Fibroblast of peridontal ligament (primary cell): ENCODE results near the gene SLC12A6.

Experiments
- DNase-seq: peaks from one replicate; pipeline ENCODE4 v3.0.0-alpha.2; 2010; ENCODE audit errors: extremely low read depth

SLC12A6 gene

DNA sequence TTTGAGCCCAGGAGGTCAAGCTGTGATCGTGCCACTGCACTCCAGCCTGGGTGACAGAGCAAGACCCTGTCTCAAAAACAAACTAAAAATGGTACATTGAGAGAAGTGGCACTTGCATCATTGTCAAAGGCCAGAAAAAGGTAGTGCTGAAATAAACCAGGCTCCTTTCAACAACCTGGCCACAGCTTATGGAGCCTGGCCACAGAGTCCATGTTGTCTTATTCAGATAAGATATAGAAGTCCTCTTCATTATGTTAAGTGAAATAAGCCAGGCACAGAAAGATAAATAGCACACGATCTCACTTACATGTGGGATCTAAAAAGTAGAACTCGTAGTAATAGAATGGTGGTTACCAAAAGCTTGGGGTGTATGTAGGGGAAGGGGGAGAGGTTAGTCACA lies 78.0 kb downstream of the SLC12A6 start:
- no peak for DNase-seq

DNA sequence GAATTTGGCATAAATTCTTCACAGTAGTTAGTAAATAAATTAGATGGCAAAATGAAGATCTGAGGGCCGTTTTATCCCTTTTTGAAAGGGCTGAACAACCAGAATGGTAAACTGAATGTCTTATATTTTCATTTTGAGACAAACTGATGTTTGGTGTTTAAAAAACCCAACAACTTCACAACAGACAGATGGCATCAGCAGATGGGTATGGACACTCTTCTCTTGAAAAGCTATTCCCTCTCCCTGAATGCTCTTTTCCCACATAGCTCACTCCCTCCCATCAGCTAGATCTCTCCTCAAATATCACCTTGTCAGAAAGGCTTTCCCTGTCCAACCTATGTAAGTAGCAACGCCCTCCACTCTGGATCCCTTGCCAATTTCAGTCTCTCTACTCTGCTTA lies 79.4 kb downstream of the SLC12A6 start:
- no peak for DNase-seq

DNA sequence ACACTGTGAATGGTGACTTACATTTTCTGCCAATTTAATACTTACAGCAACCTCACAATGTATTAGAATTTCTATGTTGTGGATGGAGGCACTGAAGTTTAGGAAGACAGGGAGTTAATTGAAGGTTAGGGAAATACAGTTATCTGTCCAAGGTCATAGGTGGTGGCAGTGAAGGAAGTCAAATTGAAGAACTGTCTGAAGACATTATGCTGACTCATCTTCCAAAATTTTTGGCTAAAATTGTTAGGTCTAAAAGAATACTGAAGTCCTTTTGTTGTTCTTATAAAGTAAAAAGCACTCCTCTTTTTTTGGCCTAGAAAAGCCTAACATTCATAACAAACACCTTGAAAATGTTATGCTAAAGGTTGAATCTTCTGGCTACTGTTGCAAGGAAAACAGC lies 85.0 kb downstream of the SLC12A6 start:
- DNase-seq, result no peak

DNA sequence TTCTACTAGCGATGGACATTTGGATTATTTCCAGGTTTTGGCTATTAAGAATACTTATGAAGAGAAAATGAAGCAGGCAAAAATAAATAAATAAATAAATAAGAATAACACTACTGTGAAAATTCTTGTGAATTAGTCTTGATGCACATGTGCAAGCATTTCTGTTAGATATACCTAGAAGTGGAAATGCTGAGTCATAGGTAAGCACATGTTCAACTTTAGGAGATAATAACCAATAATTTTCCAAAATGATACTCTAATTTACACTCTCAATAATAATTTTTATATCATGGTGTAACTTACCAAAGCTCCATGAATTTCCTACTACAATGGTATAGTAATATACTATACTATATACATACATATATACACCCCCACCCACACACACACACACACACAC lies 89.4 kb downstream of the SLC12A6 start:
- no peak for DNase-seq

DNA sequence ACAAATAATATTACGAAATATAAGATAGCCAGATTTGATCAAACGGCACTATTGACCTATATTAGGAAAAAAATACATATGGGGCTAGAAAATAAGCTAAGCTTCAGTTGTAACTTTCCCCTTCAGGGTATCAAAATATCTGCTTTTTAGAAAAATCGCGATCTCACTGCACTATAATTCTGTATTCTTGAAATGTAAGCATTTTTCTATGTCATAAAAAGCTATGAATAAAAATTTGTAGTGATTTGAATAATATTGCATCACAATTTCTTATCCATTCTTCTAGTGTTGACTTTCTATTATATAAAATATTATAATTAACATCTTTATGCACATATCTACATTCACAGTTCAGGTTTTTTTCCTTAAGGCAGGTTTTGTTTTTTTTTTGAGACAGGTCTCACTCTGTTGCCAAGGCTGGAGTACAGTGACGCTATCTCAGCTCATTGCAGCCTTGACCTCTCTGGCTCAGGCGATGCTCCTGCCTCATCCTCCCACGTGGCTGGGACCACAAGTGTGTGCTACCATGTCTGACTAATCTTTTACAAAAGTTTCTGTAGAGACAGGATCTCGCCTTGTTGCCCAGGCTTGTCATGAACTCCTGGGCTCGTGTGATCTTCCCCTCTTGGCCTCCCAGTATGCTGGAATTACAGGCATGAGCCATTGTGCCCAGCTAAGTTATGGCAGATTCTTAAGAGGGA lies 91.2 kb downstream of the SLC12A6 start:
- DNase-seq, result no peak

DNA sequence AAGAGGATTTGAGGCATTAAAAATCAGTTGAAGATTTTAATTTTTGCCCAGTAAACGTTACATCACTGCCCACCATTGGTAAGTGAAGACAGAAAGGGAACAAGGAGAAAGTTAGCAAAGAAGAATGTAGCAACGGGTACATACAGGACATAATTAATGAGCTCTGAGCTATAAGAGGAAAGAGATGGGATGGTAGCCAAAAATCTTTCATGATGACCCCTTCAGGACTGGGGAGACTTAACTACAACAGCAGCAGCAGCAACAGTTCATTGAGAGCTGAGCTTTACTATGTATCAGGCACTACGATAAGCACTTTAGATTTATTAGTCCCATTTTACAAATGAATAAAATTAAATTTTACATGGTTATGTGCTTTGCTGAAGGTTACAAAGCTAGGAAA lies 94.4 kb downstream of the SLC12A6 start:
- DNase-seq, result no peak

DNA sequence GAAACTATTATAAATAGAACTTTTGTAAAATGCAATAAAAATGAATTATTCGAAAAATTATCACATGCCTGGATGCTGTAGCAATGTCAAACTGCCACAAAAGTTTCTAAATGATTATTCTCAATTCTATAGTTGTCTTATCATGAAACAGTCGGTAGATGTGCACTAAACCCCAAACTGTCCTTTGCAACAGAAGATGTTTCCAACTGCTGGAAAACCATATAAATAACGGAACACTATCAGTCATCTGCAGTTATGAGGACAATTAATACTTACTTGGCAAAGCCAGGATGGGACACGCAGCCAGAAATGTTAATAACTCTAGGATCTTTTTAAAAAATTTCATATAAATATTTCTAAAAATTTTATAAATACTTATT lies 95.3 kb downstream of the SLC12A6 start:
- DNase-seq, result no peak

DNA sequence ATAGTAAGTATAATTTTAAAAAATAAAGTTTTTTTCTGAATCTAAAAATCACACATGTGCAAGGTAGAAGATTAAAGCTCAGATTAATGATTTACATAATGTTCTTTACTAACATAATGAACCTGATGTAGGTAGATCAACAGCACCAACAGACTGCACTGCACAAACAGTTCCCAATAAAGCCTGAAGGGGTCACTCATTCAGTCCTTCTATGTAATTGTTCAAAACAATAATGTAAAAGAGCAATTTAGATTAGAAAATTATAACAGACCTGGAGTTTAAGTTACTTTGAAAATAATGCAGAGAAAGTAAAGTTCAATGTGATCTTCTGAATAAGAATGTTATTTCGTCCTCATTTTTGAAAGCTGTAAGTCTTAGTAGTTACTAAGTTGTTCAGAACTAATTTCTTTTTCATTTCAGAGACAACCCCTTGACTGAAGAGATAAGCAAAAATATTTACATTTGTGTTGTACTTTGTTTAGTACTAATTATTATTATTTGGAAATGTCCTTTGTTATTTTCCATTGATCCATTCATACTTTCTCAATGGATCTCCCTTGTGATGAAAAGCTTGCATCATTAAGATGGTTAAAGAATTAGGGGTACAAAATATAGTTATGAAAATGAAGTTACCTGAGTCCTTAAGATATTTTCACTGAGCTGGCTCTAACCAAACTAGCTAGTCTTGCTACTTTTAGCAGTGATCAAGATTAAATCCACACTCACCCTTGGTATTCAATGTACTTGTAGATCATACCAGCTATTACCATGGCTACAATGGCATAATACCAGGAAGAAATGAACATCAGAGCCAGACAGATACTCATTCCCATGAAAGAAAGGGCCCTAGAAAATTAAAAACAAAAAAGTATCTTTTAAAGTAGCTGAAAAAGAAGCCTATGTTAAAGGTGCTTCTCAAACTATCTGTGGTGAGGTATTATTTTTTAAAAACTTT lies 95.9 kb downstream of the SLC12A6 start:
- DNase-seq, result peak; percentile 67

DNA sequence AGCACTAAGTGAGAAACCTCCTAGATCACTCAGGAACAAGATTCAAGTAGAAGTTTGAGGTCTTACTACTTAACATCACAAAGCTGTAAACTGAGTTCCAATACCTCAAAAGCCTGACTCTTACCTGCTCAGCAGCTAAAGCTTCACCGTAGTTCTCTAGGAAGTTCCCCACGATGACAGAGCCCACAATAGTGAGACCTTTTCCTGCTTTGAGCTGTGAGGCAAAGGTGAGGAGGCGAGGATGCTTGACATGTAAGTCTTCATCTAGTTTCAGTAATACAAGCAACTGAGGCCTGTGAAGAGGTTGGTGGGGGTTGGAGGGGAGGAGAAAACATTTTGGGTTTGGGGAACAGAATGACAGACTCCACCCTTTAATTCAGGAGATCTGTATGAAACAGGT lies 97.0 kb downstream of the SLC12A6 start:
- DNase-seq, result no peak

DNA sequence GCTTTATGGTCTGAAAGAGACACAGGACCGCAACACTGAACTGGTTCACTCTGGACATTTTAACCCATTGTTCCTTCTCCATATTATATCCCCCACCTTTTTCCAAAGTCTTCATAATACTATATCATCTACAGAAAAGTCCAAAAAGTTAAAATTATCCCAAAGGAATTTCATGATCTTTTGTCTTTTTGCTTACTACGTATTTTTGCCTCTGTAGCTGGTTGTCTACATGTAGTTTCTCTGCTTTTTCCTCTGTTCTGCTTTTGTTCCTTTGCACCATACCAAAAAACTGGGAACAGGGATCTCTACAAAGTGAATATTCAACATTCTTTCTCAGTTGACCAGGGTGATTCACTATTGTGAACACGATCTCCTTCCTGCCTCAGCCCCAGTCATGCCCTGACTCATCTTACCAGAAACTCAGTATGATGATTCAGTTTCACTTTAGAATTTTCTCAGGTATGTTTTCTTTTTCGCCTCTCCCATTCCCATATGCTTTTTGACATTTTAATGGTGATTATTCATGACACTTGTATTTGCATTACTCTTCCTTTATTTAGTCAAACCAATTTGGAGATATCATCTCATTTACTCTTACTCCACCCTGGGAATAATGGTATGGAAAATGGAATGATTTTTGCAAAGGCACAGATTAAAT lies 98.3 kb downstream of the SLC12A6 start:
- DNase-seq, result peak; percentile 80

DNA sequence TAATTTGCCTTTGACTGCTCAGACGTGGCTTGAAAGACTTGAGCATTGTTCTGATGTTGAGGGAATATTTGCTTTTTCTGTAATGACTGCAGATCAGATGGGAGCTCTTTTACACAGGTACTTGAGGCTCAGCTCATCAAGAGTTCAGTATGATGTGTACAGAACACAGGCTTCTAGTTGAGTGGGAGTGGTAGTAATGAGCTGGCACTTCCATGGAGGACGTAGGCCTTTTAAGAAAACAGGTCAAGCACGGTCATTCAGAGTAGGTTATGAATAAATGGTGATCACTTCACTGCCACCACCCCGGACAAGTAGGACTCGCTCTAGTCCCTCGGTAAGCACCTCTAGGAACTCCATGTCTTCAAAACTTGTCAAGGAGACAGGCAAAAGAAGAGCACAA lies 104.0 kb downstream of the SLC12A6 start:
- DNase-seq, result no peak

DNA sequence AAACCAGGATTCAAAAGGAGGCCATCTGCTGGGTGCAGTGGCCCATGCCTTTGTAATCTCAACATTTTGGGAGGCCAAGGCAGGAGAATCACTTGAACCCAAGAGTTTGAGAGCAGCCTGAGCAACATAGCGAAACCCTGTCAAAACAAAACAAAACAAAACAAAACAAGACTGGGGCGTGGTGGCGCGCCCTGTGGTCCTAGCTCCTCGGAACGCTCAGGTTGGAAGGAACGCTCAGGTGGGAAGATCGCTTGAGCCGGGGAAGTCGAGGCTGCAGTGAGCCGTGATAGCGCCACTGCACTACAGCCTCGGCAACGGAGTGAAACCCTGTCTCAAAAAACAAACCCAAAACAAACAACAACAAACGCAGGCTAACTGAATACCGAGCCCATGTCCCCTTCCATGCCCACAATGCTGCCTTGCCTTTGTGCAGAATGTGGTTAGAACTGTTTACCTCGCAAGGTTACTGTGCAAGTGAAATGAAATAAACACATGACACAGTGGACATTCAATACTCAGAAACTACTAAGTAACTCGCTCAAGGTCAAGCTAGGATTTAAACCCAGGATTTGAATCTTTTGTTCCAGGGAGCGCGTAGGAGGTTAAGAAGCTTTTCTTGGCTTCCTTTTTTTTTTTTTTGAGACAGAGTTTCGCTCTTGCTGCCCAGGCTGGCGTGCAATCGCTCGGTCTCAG lies 113.5 kb downstream of the SLC12A6 start:
- DNase-seq, result peak; percentile 27

DNA sequence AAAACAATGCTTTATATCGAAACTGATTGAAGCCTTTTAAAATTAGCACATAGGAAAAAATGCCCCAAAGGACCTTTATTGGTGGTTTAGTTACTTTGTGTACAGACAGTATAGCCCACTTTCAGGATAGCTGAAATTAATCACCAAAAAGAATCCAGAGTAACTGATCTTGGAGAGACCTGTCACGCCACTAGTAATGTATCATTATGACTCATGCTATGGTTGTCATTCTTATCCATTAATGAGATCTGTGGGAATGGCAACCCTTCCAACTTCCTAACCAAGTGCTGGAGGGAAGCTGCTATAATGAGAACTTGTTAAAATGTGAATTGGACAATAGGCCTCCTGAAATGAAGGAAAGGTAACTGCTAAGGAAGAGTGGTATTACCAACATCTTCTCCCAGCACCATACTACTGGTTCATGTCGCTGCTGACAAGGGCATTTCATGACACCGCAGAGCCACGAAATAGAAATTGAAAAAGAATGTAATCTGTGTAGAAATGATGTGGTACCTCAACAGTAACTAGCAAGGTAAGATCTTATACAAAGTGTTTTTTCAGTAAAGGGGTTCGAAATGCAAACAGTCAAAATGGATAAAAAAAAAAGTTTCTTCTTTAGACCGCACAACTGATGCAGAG lies 119.9 kb downstream of the SLC12A6 start:
- DNase-seq, result peak; percentile 40

DNA sequence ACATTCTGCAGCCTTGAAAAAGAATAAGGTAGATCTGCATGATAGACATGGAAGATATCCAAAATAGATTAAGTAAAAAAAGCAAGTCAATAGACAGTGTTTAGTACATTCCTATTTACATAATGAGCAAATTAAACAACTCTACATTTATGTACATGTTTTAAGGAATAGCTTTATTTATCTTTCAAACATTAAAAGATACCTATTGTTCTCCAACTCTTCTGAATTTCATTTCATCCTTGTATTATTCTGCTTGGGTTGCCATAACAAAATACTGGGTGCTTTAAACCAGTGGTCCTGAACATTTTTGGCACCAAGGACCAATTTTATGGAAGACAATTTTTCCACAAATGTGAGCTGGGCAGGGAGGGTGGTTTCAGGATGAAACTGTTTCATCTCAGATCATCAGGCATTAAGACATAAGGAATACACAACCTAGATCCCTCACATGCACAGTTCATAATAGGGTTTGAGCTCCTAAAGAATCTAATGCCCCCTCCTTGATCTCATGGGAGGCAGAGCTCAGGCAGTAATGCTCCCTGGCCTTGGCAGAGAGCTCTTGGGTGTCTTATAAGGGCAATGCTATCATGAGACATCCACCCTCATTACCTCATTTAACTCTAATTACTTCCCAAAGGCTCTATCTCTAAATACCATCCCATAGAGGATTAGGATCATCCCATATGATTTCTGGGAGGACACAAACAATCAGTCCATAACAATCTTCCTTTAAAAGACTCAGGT lies 120.9 kb downstream of the SLC12A6 start:
- no peak for DNase-seq

DNA sequence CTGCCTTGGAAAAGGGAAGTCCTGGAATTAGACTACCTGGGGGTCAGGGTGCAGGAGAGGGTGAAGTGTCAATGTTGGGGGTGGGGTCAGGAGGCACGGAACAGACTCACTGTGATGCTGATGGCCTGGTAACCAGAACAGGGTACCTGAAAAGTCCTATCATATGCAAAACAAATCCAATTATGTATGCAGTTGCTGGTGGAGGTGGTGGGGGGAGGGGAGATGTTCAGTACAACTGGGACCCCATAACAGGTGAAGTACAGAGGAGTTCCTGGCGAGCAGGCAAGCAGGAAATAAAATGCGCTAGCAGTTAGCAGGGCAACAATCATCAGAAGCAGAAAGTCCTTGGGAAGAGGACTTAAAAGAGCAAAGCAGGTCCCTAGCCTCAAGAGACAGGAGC lies 123.4 kb downstream of the SLC12A6 start:
- no peak for DNase-seq

DNA sequence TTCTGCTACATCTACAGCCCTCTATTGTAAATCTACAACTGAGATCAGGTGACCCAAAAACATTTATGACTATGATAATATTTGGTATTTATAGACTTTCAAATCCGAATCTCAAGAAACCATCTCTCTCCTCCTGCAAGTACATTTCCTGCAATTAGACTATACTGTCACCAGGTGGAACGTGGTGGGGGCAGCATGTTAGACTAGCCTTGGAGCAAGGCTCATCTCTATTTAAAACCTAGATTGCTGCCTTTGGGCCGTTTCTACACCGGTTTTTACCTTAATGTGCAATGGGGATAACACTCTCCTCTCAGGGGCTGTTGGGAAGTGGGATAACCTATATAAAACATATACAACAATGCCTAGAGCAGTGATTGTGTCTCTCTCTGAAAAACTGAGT lies 123.9 kb downstream of the SLC12A6 start:
- DNase-seq, result no peak

DNA sequence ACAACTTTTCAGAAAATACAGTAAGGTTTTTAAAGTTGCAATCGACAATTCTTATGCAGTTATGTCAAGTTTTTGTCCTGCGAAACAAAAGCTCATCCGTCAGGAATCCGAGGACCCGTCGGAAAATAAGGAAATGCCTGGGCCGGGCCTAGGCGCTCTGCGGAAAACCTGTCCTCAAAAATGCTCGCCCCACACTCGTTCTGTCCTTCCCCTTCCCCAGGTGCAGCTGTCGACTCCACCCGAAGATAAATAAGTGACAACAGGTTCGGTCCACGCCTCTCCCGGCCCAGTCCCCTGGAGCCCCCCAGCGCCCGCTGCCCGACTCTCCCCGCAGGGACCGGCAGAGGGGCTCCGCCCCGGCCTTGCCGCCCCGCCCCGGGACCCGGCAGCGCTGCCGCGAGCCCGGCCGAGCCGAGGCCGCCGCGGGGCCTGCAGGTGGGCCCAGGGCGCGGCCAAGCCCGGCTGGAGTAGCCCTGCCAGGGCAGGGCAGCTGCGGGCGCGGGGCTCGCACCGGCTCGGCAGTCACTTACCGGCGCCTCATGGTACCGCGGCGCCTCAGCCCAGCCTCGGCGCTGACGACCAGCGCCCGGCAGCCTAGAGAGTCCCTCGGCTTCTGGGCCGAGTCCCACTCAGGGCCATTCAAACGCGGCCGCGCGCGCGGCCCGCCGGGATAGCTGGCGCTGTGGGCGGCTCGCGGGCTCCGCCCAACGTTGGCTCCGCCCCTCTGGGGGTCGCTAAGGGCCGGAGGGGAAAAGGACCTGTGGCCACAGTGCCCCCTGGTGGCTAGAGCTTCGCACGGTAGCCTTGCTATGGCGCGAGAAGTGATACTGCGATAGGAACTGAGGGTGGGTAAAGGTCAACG lies 127.9 kb downstream of the SLC12A6 start, which contains the start of gene KATNBL1:
TSS of gene KATNBL1 (minus strand) at position 676 of the 862 bp plus-strand sequence. CDS start 46,420 bp downstream, outside the sequence.
- peak; percentile 91 for DNase-seq

DNA sequence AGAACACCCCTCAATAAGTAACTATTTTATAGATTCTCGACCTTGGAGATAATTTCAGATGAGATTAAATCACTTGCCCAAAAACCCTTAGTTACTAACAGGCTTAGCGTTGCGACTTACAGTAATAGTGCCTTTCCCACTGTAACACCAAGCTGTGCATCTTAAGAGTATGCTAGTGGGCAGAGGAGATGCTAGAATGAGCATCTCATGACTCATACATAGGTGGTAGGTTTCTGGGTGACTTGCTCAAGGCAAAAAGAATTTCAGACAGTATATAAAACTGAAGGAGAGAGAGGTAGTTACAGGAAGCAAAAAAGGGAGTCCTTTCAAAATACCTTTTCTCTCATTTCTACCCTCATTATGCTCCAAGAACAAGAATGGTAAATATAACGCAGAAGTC lies 131.6 kb downstream of the SLC12A6 start:
- no peak for DNase-seq

DNA sequence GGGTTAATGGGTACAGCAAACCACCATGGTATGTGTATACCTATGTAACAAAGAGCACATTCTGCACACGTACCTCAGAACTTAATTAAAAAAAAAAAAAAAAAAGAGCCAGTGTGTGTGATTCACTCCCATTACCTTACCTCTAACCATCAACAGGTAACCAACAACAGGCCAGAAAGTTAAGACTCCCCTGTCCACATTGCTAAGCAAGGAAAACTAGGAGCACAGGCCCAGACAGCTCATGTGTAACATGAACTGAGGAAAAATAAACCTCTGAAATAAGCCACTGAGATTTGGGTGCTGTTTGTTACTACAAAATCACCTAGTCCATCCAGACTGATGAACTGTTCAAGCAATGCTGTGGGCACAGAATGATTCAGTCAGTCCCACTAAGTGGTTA lies 133.6 kb downstream of the SLC12A6 start:
- DNase-seq, result no peak

DNA sequence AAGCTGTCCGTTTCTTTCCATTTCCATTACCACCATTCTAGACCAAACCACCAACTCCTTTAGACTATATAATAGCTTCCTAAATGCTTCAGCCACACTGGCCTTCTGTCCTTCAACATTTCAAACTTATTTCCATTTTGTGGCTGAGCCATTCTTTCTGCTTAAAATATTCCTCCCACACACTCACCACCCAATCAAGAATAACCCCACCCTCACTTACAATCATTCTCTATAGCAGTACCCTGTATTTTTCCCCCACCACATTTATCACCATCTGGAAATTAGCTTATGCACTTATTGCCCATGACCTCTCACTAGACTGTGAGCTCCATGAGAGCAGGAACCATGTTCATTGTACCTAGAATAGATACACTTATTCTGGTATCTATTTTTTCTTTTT lies 134.3 kb downstream of the SLC12A6 start:
- DNase-seq, result no peak
